ENCODE data around the gene SP6.

SP6 gene

DNA sequence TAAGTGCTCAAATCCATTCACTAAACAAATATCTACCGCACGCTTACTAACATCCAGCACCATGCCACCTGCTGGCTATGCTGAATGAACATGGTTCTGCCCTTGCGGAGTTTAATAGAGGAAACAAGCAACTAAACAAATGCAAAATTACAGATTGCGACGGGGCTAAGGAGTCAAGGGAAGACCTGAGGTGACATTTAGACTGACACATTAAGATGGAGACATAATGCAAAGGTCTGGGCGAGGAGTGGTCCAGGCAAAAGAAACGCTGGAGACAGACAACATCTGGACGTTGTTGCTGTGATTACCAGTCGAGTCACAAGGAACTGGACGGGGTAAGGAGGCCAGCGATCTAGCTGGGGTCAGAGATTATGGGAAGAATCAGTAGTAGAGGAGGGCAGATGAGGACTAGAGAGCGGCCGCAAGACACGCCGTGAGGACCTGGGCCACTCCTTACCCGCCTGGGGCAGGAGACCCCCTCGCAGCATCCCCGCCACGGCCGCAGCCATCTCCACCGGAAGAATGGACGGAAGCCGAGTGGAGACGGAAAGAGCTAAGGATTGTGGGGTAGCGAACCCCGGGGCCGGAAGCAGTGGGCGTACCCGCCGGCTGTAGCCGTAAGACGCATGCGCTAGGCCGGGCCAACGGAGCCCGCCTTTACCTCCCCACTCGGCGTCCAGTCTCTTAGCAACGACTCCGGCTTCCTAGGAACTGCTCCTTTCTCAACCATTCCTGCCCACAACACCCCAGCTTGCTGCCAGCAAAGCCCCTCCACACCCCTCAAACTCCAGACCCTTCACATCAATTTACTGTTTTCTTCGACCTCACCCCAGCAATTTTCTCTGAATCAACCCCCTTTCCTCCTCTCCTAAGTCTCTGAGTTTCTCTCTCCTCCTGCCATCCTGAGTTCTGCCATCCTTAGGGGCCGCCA is 19.7 kb downstream of the SP6 start, which contains the start of the genes LRRC46 and MRPL10:
TSS of gene LRRC46 (plus strand) at position 668 of the 931 bp plus-strand sequence. CDS start 320 bp downstream, outside the sequence.
TSS of gene MRPL10 (minus strand) at position 539 of the 931 bp plus-strand sequence. CDS start at position 509, 30 bp downstream.
- DNase-seq: peak; percentile 95

GRCh38 chr17:47830396-47831002 is 20.5 kb downstream of the SP6 start:
- no peak for DNase-seq

- no peak for DNase-seq
Measured at GRCh38 chr17:47829870-47830269, 21.1 kb downstream of the SP6 start.

- DNase-seq: no peak
Measured at GRCh38 chr17:47823519-47823918, 27.4 kb downstream of the SP6 start.

GRCh38 chr17:47822785-47823184 is 28.2 kb downstream of the SP6 start:
- no peak for DNase-seq

DNA sequence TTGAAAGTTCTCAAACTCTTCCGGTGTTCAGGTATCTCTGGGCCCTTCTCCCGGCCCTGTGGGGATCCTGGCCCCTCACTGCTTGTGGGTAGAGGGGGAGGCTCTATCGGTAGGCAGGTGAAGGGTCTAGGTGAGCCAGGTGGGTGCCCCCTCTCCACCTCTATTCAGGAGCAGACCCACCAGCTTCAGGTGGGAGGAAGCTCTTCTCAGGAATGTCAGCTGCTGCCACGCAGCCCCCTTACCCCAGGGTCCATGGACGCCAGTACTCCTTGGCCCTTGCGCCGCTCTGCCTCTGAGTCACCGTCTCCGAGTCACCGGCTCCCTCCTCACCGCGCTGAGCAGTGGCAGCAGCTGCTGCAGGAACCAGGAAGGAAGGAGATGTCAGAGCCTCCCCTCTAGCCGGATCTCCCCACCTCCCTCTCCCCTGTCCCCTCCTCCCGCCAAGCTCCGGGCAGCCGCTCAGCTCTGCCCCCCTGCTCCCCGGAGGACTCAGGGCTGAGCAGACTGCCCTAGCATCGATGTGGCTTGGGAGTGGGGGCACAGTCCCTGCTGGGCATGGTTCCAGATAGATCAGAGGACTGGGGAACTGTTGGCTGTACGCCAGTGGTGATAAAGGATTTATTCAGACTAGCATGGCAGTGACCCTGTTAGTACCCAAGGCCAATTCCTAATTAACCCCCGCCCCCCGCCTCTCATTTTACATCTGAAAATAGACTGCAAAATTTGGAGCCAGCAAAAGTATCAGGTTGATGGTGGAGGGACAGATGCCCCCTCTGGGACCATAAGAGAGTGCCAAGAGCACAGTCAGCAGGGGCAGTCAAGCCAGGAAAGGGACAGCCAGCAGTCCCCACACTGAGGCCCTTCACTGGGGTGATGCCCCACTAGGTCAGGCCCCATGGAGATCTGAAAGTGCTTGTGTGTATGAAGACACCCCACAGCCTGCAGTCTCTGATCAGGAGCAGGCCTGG is 29.3 kb downstream of the SP6 start, which contains the start of gene OSBPL7:
TSS of gene OSBPL7 (minus strand) at position 371 of the 968 bp plus-strand sequence. CDS start 1,516 bp downstream, outside the sequence.
- DNase-seq: peak; percentile 57

- no peak for DNase-seq
Measured at GRCh38 chr17:47821031-47821423, 29.9 kb downstream of the SP6 start.

GRCh38 chr17:47820033-47820789 is 30.8 kb downstream of the SP6 start:
- DNase-seq: no peak

DNA sequence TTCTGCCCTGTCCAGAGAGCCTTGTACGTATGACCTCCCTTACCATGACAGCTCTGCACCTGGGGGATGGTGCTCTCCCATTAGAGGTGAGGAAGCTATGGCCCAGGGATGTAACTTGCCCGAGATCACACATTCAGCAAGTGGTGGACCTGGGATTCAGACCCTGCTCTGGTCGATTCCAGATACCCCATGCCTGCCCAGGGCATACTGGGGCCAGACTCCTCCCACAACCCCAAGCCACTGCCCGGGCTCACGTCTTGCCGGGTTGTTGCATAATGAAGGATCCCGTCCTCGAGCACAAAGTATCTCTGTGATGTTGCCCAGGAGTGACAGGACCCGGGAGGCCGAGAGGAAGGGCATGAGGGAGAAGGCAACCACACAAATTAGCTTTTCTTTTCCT is 31.5 kb downstream of the SP6 start:
- no peak for DNase-seq

- DNase-seq: no peak
Measured at GRCh38 chr17:47818002-47818695, 32.8 kb downstream of the SP6 start.

DNA sequence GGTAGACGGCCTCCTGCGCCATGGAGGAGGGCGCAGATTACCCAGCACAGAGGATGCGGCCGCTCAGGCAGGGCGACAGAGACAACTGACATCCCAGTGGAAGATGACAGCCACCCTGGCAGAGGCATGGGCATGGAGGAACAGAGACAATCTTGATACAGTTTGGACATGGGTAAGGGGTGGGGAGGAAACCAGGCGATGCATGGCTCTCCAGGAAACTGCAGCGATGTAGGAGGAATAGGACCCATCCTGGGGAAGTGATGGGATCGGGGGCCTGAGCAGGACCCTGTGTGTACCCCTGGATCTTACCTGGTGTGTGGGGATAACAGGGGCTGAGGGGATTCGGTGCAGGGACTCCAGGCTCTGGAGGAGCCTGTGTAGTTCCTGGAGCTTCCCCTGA is 34.0 kb downstream of the SP6 start:
- no peak for DNase-seq

- no peak for DNase-seq
Measured at GRCh38 chr17:47816111-47816735, 34.7 kb downstream of the SP6 start.

DNA sequence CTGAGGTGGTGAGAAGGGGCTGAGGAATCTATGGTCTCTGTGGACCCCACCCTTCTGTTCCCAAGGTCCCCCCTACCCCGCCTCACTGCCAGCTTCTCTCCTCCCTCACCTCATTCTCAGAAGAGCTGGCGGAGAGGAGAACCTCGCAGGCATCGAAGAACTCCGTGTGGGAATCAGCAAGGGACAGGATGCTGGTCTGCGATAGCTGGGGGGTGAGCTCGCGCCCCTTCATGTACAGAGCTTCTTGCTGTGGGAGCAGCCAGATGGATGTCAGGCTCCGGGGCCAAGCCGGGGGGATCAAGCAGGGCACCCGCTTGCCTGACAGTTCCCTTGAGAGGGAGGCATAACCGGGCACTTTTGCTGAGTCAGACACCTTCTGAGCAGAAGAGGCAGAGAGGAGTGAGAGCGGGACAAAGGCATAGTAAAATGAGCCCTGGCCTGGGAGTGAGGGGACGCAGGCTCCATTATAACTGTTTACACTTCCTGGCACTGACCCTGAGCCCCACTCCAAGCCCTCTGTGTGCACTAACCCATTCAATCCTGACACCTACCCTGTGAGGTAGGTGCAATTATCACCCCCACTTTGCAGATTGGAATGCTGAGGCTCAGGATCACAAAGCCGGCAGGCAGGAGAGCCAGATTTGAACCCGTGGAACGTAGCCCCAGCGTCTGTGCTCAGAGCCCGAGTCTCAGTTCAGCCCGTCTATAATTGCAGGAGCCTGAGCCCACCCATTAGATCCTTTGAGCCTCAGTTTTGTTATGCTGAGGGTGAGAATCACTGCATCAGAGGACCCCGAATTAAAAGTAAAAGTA is 35.7 kb downstream of the SP6 start:
- no peak for DNase-seq

- DNase-seq: no peak
Measured at GRCh38 chr17:47813512-47814031, 37.4 kb downstream of the SP6 start.

DNA sequence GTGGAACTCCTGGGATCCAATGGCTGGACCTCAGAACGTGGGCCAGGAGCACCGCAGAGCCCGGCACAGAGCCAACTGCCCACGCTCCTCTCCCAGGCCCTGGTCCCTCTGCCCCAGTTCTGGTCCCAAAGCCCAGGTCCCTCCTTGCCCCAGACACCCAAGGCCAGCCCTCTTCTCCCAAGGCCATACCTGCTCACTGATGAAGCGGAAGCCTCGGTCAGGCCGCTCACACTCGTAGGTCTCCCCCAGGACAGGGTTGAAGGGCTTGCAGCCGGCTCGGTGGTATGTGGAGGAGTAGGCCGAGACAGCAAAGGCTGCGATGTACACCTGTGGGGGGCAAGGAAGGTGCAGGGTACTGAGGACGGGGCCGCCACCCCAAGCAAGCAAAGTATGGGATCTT is 37.9 kb downstream of the SP6 start:
- no peak for DNase-seq

- no peak for DNase-seq
Measured at GRCh38 chr17:47812146-47812920, 38.6 kb downstream of the SP6 start.

GRCh38 chr17:47811709-47812108 is 39.3 kb downstream of the SP6 start:
- DNase-seq: no peak

- no peak for DNase-seq
Measured at GRCh38 chr17:47810901-47811635, 39.9 kb downstream of the SP6 start.

All from NCI-H748 treated with DMSO at 0.1 percent for 48 hours (cell line).